Fibroblast of lung (primary cell): ENCODE measurements around the gene PPP1R2. TPM values are rescaled to one million over a fixed set of nuclear protein-coding genes. Genes with fewer than 3 reads are reported as not detected.

ENCODE experiments used
- DNase-seq, 2 donors: peaks; one replicate each; pipeline versions ENCODE4 v3.0.0 to v3.0.0-alpha.2; 2010; ENCODE audit warnings: low read depth in 2 of 2
- H2AFZ ChIP-seq: 2 replicates; pipeline ENCODE4 v1.5.1; 2012; ENCODE audit warnings: low read length, control low read depth, inconsistent platforms
- H3K27ac ChIP-seq: 2 replicates; pipeline ENCODE4 v1.5.1; 2011; ENCODE audit warnings: low read length, control low read depth; ENCODE audit not compliant: insufficient read depth
- H3K27me3 ChIP-seq: 2 replicates; pipeline ENCODE4 v1.5.1; 2011; ENCODE audit warnings: mild to moderate bottlenecking, low read length; ENCODE audit not compliant: control insufficient read depth, insufficient read depth
- H3K36me3 ChIP-seq: 2 replicates; pipeline ENCODE4 v1.5.1; 2011; ENCODE audit warnings: low read length; ENCODE audit not compliant: control insufficient read depth, insufficient read depth
- H3K4me1 ChIP-seq: 2 replicates; pipeline ENCODE4 v1.5.1; 2011; ENCODE audit warnings: low read length; ENCODE audit not compliant: control insufficient read depth, insufficient read depth; ENCODE audit errors: extremely low read depth
- H3K4me2 ChIP-seq: 2 replicates; pipeline ENCODE4 v1.5.1; 2011; ENCODE audit warnings: low read length, control low read depth; ENCODE audit not compliant: insufficient read depth; ENCODE audit errors: extremely low read depth
- H3K4me3 ChIP-seq, 4 experiments: fragments of 200-600 bp in 1 of 4; sonication (generic) in 1 of 4; replicated peaks in 1 of 4; 2 replicates each; pipeline ENCODE4 v1.5.1; 2011 to 2016; ENCODE audit warnings: low read length in 4 of 4, low read depth in 3 of 4, mild to moderate bottlenecking in 3 of 4, control low read depth in 2 of 4, inconsistent platforms in 1 of 4, mixed read lengths in 1 of 4; ENCODE audit not compliant: insufficient read depth in 1 of 4; ENCODE audit errors: control extremely low read depth in 1 of 4
- H3K79me2 ChIP-seq: 2 replicates; pipeline ENCODE4 v1.5.1; 2012; ENCODE audit warnings: mild to moderate bottlenecking, low read length, inconsistent platforms; ENCODE audit not compliant: control insufficient read depth, insufficient read depth
- H3K9ac ChIP-seq: 2 replicates; pipeline ENCODE4 v1.5.1; 2011; ENCODE audit warnings: mild to moderate bottlenecking, low read length, control low read depth; ENCODE audit not compliant: insufficient read depth
- H3K9me3 ChIP-seq: 2 replicates; pipeline ENCODE4 v1.5.1; 2012; ENCODE audit warnings: low read depth, low read length; ENCODE audit not compliant: control insufficient read depth, insufficient read depth
- H4K20me1 ChIP-seq: 2 replicates; pipeline ENCODE4 v1.5.1; 2011; ENCODE audit warnings: low read length; ENCODE audit not compliant: control insufficient read depth, insufficient read depth; ENCODE audit errors: extremely low read depth
- CTCF ChIP-seq, 2 donors: IDR thresholded peaks in 1 of 2; conservative IDR thresholded peaks in 1 of 2; 1 replicate in 1 of 2; 2 replicates in 1 of 2; pipeline ENCODE4 v1.5.1; 2011 to 2012; ENCODE audit warnings: low read length in 2 of 2, control low read depth in 1 of 2, inconsistent platforms in 1 of 2, low read depth in 1 of 2, mild to moderate bottlenecking in 1 of 2
- EZH2 ChIP-seq: IDR thresholded peaks from 2 replicates; pipeline ENCODE4 v1.5.1; 2012; ENCODE audit warnings: low read length, control low read depth, mild to moderate bottlenecking; ENCODE audit errors: missing control alignments
- polyA plus RNA-seq, 2 donors: library from polyadenylated mRNA; depleted of rRNA in 1 of 2; stranded (reverse) in 1 of 2; unstranded in 1 of 2; fragments of >200 nt; gene quantifications; 2 replicates each; pipeline ENCODE4 v1.2.1, GENCODE V29; 2011 to 2012; ENCODE audit warnings: missing spikeins in 1 of 2
- total RNA-seq: library from RNA; depleted of rRNA; stranded (reverse); fragments of >200 nt; gene quantifications from 2 replicates; pipeline ENCODE4 v1.2.1, GENCODE V29; 2014

PPP1R2 gene
- total and polyA plus RNA-seq, 2 donors (not counting 1 experiment from before 2014, with no cell fraction given), result 28.9 to 134 TPM

DNA sequence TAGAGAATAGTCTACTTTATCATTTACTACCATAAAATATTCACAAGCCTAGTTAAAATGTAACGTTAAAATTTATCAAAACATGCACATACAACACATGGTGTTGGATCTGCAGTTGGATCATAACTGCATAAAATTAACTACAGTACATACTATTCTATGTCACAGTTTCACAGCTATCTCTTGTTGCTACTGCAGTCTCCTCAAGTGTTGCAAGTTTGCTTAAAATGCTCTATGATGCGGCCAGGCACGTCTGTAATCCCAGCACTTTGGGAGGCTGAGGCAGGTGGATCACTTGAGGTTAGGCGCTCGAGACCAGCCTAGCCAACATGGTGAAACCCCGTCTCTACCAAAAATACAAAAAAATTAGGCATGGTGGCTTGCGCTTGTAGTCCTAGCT lies 10.3 kb downstream of the PPP1R2 start:
- Histone ChIP-seq H3K9me3 (no peaks in the 10 kb centered on the region), H3K4me3 (no peak overlapping the region), H2AFZ (no peak overlapping the region), H3K79me2 (peaks cover 11% of the 10 kb centered on the region), H3K4me2 (no peak overlapping the region), H4K20me1 (no peaks in the 10 kb centered on the region), H3K36me3 (no peaks in the 10 kb centered on the region), H3K4me1 (no peaks in the 10 kb centered on the region), H3K27ac (no peak overlapping the region), H3K27me3 (no peaks in the 10 kb centered on the region), H3K9ac (no peak overlapping the region)
- DNase-seq, result no peak
- no peak for TF ChIP-seq EZH2
- no peak for TF ChIP-seq CTCF (conservative IDR thresholded peaks at IDR 0.05 in 1 of 2, IDR thresholded peaks at IDR 0.05 in 1 of 2; ENCODE audit: low read depth in 1 of 2, low read length in 2 of 2)

DNA sequence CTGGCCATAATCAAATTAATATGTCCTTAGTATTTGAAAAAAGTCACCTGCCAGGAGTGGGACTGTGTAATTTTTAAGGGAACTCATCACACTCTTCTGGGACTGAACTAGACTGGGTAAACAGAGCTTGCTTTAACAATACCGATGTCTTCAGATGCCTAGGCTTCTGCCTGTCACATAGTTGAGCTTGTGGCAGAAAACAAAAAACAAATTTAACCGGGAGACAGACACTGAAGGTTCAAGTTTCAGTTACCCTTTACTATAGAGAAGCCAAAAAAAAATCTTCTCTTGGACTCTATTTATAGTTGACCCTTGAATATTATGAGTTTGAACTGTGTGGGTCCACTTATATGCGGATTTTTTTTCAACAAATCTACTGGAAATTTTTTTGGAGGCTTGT lies 10.8 kb downstream of the PPP1R2 start:
- no peak overlapping the region for H2AFZ ChIP-seq
- no peaks in the 10 kb centered on the region for H3K36me3 ChIP-seq
- H3K9me3 ChIP-seq, result no peaks in the 10 kb centered on the region
- no peak overlapping the region for H3K4me3 ChIP-seq
- no peak for DNase-seq
- H3K79me2 ChIP-seq, result peaks cover 9% of the 10 kb centered on the region
- no peak overlapping the region for H3K27ac ChIP-seq
- TF ChIP-seq EZH2, result no peak
- TF ChIP-seq CTCF (conservative IDR thresholded peaks at IDR 0.05 in 1 of 2, IDR thresholded peaks at IDR 0.05 in 1 of 2; ENCODE audit: low read depth in 1 of 2, low read length in 2 of 2), result no peak
- no peaks in the 10 kb centered on the region for H3K27me3 ChIP-seq
- no peak overlapping the region for H3K4me2 ChIP-seq
- H4K20me1 ChIP-seq, result no peaks in the 10 kb centered on the region
- no peaks in the 10 kb centered on the region for H3K4me1 ChIP-seq
- H3K9ac ChIP-seq, result no peak overlapping the region

DNA sequence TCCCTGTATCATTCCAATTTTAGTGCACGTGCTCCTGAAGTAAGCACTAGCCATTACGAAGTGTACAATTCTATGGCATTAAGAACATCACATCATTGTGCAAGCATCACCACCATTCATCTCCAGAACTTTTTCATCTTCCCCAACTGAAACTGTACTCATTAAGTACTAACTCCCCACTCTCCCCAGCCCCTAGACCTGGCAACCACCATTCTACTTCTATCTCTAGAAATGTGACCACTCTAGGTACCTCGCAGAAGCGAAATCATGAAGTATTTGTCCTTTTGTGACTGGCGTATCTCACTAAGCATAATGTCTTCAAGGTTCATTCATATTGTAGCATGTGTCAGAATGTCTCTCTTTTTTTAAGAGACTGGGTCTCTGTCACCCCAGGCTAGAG lies 11.4 kb downstream of the PPP1R2 start:
- H3K4me3 ChIP-seq, result no peak overlapping the region
- H3K27me3 ChIP-seq, result no peaks in the 10 kb centered on the region
- no peaks in the 10 kb centered on the region for H3K4me1 ChIP-seq
- H3K4me2 ChIP-seq, result no peak overlapping the region
- no peaks in the 10 kb centered on the region for H3K36me3 ChIP-seq
- H4K20me1 ChIP-seq, result no peaks in the 10 kb centered on the region
- DNase-seq, result no peak
- no peak overlapping the region for H3K27ac ChIP-seq
- no peaks in the 10 kb centered on the region for H3K9me3 ChIP-seq
- TF ChIP-seq CTCF (conservative IDR thresholded peaks at IDR 0.05 in 1 of 2, IDR thresholded peaks at IDR 0.05 in 1 of 2; ENCODE audit: low read depth in 1 of 2, low read length in 2 of 2) (no peak), EZH2 (no peak)
- no peak overlapping the region for H3K9ac ChIP-seq
- peaks cover 9% of the 10 kb centered on the region for H3K79me2 ChIP-seq
- no peak overlapping the region for H2AFZ ChIP-seq
